ENCODE results near the gene RAP1GDS1. TPM values are rescaled to one million over a fixed set of nuclear protein-coding genes. Genes with fewer than 3 reads are reported as not detected.
A peak's percentile ranks its signal among the peaks of the same experiment; 100 is the strongest.

RAP1GDS1 gene
- total and polyA plus RNA-seq, 2 of the 13 experiments (the other 11 are each of a cell fraction or from before 2014, with no cell fraction given), result 19.3 to 42.5 TPM

DNA sequence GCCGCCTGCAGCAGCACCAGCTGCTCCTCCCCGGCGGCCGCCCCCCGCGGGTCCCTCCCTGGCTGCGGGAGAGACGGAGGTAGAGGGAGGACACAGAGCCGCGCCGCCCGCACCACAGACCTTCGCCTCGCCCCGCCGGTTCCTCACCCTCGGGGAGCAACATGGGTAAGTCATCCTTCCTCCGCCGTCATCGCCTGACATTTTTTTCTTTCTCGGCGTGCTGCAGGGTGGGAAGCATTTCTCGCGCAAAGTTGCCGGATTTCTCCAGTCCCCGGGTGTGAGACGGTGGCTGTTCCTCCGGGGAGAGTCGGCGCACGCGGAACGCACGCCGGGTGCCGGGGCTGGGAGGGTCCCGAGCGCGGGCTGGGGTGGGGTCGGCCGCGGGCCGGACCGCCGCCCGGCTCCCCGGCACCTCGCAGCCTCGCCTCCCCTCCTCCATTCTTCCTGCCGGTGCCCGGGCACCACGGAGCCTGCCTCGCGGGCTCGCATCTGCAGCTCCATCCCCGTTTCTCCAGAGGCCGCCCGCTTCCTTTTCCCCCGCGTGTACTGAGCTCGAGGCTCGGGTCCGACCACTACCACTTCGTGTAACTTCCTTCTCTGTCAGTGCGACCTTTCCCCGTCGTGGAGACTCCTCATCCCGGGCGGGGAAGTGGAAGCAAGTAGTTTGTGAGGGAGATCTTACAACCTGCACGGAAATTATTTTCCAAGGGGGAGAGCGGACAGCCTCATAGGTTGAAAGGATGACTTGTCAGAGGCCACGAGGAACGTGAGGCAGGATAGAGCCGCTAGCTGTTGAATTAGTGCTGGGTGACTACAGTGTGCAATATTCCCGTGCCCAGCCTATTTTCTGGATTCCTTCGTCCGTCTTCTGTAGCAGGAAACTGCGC lies 464 bp downstream of the RAP1GDS1 start:
- CTCF ChIA-PET (ENCODE audit: low intra/inter-chr PET ratio, low total read pairs), result no interaction called here
- ATAC-seq (peak; percentile 30), DNase-seq (ENCODE audit: low spot score) (peak; percentile 50), FAIRE-seq (peak; percentile 53)
- Histone ChIP-seq H3K79me2 (ENCODE audit: insufficient read depth, low read length) (peaks cover 40% of the 10 kb centered on the region), H3K4me2 (ENCODE audit: low read depth, low read length) (peak overlapping the region; percentile 79), H4K20me1 (ENCODE audit: insufficient read depth, low read length) (no peaks in the 10 kb centered on the region), H3K4me1 (ENCODE audit: insufficient read depth, low read length) (peaks cover 27% of the 10 kb centered on the region), H3K4me3 (replicated peaks in 1 of 3; ENCODE audit: insufficient read depth in 1 of 3, low read depth in 2 of 3, low read length in 3 of 3) (peak overlapping the region; percentile 87 to 90 (median 90)), H3K27me3 (ENCODE audit: control insufficient read depth in 1 of 2, insufficient read depth in 2 of 2, low read length in 2 of 2) (no peaks in the 10 kb centered on the region; a peak in 1 of 5 replicates), H2AFZ (ENCODE audit: low read length) (no peak overlapping the region), H3K36me3 (replicated peaks in 1 of 2; ENCODE audit: control insufficient read depth in 1 of 2, insufficient read depth in 2 of 2, low read length in 2 of 2) (no peaks in the 10 kb centered on the region), H3K9ac (ENCODE audit: insufficient read depth, low read depth, low read length) (peak overlapping the region; percentile 78), H3K9me3 (ENCODE audit: low read length) (no peaks in the 10 kb centered on the region), H3K27ac (ENCODE audit: extremely low read length, insufficient read depth, low read length) (peak overlapping the region; percentile 75)
- POLR2A ChIA-PET, result interaction anchor here (0.9 to 2.2 kb wide), 16 partner anchors 9 to 1689 kb away, joined by 3 to 31 read pairs (median 4); partner anchors contain the start of genes ADH5, EIF4E, H2AZ1 and STPG2
- intact Hi-C loops (cut with micrococcal nuclease; ENCODE audit: unreplicated experiment), result loop anchor here (5.0 kb wide), 1 partner anchor 119 kb away; the partner anchor contains the start of gene STPG2
- in situ Hi-C loops (cut with HindIII; ENCODE audit: extremely low pct_ligation_motif_present, low pct_unique_long_range_greater_than_20kb), result no loop called here
- WGBS (ENCODE audit: low lambda C conversion rate), result 1% methylated on average over 18 of the region's 78 CpGs
- no TSS peak for BruUV-seq (replicated peaks)
- no peak for TF ChIP-seq ZNF883 (CRISPR knock-in tag; IDR thresholded peaks at IDR 0.05; ENCODE audit: not compliant biosample characterization)
- TF ChIP-seq ZNF644 (CRISPR knock-in tag; IDR thresholded peaks at IDR 0.05; ENCODE audit: low read depth), result no peak
- no peak for TF ChIP-seq ZNF629 (CRISPR knock-in tag; conservative IDR thresholded peaks at IDR 0.05)
- TF ChIP-seq, protein P1, sequence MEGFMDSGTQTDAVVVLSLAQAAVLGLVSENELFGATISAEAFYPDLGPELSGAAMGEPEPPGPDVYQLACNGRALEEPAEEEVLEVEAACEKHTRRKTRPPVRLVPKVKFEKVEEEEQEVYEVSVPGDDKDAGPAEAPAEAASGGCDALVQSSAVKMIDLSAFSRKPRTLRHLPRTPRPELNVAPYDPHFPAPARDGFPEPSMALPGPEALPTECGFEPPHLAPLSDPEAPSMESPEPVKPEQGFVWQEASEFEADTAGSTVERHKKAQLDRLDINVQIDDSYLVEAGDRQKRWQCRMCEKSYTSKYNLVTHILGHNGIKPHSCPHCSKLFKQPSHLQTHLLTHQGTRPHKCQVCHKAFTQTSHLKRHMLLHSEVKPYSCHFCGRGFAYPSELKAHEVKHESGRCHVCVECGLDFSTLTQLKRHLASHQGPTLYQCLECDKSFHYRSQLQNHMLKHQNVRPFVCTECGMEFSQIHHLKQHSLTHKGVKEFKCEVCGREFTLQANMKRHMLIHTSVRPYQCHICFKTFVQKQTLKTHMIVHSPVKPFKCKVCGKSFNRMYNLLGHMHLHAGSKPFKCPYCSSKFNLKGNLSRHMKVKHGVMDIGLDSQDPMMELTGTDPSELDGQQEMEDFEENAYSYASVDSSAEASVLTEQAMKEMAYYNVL (CRISPR knock-in tag; IDR thresholded peaks at IDR 0.05; ENCODE audit: borderline replicate concordance), result no peak
- TF ChIP-seq ONECUT2 (CRISPR knock-in tag; IDR thresholded peaks at IDR 0.05), result no peak
- no peak for TF ChIP-seq ZNF367 (CRISPR knock-in tag; IDR thresholded peaks at IDR 0.05; ENCODE audit: borderline replicate concordance)
- TF ChIP-seq ZNF574 (CRISPR knock-in tag; IDR thresholded peaks at IDR 0.05), result peak; percentile 17; the same call in 1 of the 2 replicates
- TF ChIP-seq MXI1 (IDR thresholded peaks at IDR 0.05; ENCODE audit: borderline replicate concordance, low read depth, low read length), result no peak
- no peak for TF ChIP-seq ZNF3 (CRISPR knock-in tag; IDR thresholded peaks at IDR 0.05)
- TF ChIP-seq ZNF496 (CRISPR knock-in tag; IDR thresholded peaks at IDR 0.05; ENCODE audit: insufficient replicate concordance), result no peak
- TF ChIP-seq RFX1 (IDR thresholded peaks at IDR 0.05), result no peak
- TF ChIP-seq, protein P2, sequence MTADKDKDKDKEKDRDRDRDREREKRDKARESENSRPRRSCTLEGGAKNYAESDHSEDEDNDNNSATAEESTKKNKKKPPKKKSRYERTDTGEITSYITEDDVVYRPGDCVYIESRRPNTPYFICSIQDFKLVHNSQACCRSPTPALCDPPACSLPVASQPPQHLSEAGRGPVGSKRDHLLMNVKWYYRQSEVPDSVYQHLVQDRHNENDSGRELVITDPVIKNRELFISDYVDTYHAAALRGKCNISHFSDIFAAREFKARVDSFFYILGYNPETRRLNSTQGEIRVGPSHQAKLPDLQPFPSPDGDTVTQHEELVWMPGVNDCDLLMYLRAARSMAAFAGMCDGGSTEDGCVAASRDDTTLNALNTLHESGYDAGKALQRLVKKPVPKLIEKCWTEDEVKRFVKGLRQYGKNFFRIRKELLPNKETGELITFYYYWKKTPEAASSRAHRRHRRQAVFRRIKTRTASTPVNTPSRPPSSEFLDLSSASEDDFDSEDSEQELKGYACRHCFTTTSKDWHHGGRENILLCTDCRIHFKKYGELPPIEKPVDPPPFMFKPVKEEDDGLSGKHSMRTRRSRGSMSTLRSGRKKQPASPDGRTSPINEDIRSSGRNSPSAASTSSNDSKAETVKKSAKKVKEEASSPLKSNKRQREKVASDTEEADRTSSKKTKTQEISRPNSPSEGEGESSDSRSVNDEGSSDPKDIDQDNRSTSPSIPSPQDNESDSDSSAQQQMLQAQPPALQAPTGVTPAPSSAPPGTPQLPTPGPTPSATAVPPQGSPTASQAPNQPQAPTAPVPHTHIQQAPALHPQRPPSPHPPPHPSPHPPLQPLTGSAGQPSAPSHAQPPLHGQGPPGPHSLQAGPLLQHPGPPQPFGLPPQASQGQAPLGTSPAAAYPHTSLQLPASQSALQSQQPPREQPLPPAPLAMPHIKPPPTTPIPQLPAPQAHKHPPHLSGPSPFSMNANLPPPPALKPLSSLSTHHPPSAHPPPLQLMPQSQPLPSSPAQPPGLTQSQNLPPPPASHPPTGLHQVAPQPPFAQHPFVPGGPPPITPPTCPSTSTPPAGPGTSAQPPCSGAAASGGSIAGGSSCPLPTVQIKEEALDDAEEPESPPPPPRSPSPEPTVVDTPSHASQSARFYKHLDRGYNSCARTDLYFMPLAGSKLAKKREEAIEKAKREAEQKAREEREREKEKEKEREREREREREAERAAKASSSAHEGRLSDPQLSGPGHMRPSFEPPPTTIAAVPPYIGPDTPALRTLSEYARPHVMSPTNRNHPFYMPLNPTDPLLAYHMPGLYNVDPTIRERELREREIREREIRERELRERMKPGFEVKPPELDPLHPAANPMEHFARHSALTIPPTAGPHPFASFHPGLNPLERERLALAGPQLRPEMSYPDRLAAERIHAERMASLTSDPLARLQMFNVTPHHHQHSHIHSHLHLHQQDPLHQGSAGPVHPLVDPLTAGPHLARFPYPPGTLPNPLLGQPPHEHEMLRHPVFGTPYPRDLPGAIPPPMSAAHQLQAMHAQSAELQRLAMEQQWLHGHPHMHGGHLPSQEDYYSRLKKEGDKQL (CRISPR knock-in tag; IDR thresholded peaks at IDR 0.05; ENCODE audit: low read depth), result no peak
- TF ChIP-seq ZNF7 (CRISPR knock-in tag; IDR thresholded peaks at IDR 0.05), result no peak

Data from HepG2 (cell line).